Measurements from ENCODE around the gene EEF2.

EEF2 gene

DNA sequence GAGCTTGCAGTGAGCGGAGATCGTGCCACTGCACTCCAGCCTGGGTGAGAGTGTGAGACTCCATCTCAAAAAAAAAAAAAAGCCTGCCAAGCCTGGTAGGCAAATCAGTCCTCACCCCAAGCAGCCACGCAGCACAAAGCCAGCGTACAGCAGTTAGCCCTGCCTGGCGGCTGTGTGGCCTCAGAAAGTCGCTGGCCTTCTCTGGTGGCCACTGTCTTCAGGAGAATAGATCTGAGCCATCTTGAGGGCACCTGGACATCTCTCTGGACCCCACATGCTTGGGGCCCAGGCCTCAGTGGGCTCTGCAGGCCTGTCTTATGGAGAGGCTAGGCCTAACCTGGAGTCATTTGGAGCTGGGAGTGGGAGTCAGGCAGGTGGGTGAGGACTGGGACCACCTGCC is 45.3 kb upstream of the EEF2 start:
- no peak overlapping the region for H3K27ac ChIP-seq (ENCODE audit: insufficient read depth in 1 of 2, low read depth in 1 of 2, low read length in 2 of 2, poor library complexity in 1 of 2, severe bottlenecking in 2 of 2)
- ChIA-PET CTCF (interaction anchor here (1.2 kb wide), 1 partner anchor 8 kb away, joined by 3 read pairs; no protein-coding TSS in a partner anchor), POLR2A (no interaction called here)
- no peak for DNase-seq
- H3K36me3 ChIP-seq (ENCODE audit: control insufficient read depth in 4 of 4, insufficient read depth in 4 of 4, low read length in 3 of 4), result peaks cover 6 to 64% (median 41%) of the 10 kb centered on the region in 4 experiments
- H3K4me1 ChIP-seq (ENCODE audit: control extremely low read depth in 1 of 4, control insufficient read depth in 4 of 4, insufficient read depth in 4 of 4, low read length in 3 of 4), result no peaks in the 10 kb centered on the region
- H3K9me3 ChIP-seq (ENCODE audit: control extremely low read depth in 1 of 5, control insufficient read depth in 4 of 5, insufficient read depth in 2 of 5, low read depth in 1 of 5, low read length in 4 of 5), result no peaks in the 10 kb centered on the region
- 98% methylated on average over 6 of the region's 6 CpGs for WGBS (ENCODE audit: insufficient coverage)
- no peak overlapping the region for H3K4me3 ChIP-seq (ENCODE audit: control insufficient read depth in 1 of 7, extremely low read depth in 1 of 7, insufficient read depth in 4 of 7, low read depth in 2 of 7, low read length in 6 of 7)
- H3K27me3 ChIP-seq (replicated peaks in 2 of 5; ENCODE audit: control insufficient read depth in 4 of 5, insufficient read depth in 5 of 5, low read length in 4 of 5), result no peaks in the 10 kb centered on the region

DNA sequence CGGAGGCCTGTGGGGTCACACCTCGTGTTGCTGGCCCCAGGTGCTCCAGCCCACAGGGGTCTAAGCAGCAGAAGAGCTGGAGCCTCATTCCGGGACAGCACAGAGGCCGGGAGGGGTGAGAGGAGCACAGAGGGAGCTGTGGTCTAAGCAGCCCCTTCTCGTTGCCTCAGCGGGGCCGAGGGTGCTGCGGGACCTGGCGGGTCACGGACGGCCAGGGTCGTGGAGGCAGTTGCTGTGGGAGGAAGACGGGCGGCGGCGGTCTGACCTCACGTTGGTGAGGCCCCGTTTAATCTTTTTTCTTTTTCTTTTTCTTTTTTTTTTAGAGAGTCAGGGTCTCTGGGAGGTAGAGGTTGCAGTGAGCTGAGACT is 44.0 kb upstream of the EEF2 start:
- Histone ChIP-seq H3K4me1 (ENCODE audit: control extremely low read depth in 1 of 4, control insufficient read depth in 4 of 4, insufficient read depth in 4 of 4, low read length in 3 of 4) (no peaks in the 10 kb centered on the region), H3K27ac (ENCODE audit: insufficient read depth in 1 of 2, low read depth in 1 of 2, low read length in 2 of 2, poor library complexity in 1 of 2, severe bottlenecking in 2 of 2) (no peak overlapping the region), H3K9me3 (ENCODE audit: control extremely low read depth in 1 of 5, control insufficient read depth in 4 of 5, insufficient read depth in 2 of 5, low read depth in 1 of 5, low read length in 4 of 5) (no peaks in the 10 kb centered on the region), H3K27me3 (replicated peaks in 2 of 5; ENCODE audit: control insufficient read depth in 4 of 5, insufficient read depth in 5 of 5, low read length in 4 of 5) (no peaks in the 10 kb centered on the region), H3K36me3 (ENCODE audit: control insufficient read depth in 4 of 4, insufficient read depth in 4 of 4, low read length in 3 of 4) (peaks cover 4 to 62% (median 42%) of the 10 kb centered on the region in 4 experiments), H3K4me3 (ENCODE audit: control insufficient read depth in 1 of 7, extremely low read depth in 1 of 7, insufficient read depth in 4 of 7, low read depth in 2 of 7, low read length in 6 of 7) (no peak overlapping the region)
- ChIA-PET POLR2A (no interaction called here), CTCF (no interaction called here)
- no peak for DNase-seq
- WGBS (ENCODE audit: insufficient coverage), result 95% methylated on average over 13 of the region's 18 CpGs

DNA sequence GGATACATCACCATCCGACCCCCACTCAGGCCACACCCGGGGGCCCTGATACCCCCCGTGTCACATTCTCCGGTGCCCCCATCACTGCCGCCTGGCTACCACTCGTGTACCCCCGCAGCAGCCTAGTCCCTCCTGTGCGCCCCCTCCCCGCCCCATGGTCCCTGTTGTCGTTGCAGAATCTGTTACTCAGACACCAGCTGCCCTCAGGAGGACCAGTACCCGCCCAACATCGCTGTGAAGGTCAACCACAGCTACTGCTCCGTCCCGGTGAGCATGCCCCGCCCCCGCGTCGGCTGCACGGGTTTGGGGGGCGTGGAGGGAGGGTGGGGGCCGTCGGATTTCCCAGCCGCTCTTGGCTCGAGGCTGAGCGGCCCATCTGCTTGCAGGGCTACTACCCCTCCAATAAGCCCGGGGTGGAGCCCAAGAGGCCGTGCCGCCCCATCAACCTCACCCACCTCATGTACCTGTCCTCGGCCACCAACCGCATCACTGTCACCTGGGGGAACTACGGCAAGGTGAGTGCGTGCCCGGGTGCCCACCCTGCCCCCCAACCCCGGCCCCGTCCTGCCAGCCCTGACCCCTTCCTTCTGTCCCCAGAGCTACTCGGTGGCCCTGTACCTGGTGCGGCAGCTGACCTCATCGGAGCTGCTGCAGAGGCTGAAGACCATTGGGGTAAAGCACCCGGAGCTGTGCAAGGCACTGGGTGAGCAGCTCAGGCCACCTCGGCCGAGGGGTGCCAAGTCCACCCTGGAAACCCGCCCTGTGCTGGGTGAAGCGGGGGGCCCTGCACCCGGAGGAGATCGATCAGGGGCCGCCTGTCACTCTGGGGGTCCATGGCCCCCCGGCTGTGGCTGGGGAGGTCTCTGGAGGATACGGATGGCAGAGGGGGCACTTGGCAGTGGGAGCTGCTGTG is 43.3 kb upstream of the EEF2 start:
- WGBS (ENCODE audit: insufficient coverage), result 98% methylated on average over 41 of the region's 48 CpGs
- Histone ChIP-seq H3K27me3 (replicated peaks in 2 of 5; ENCODE audit: control insufficient read depth in 4 of 5, insufficient read depth in 5 of 5, low read length in 4 of 5) (no peaks in the 10 kb centered on the region), H3K4me1 (ENCODE audit: control extremely low read depth in 1 of 4, control insufficient read depth in 4 of 4, insufficient read depth in 4 of 4, low read length in 3 of 4) (no peaks in the 10 kb centered on the region), H3K36me3 (ENCODE audit: control insufficient read depth in 4 of 4, insufficient read depth in 4 of 4, low read length in 3 of 4) (peaks cover 4 to 60% (median 43%) of the 10 kb centered on the region in 4 experiments), H3K9me3 (ENCODE audit: control extremely low read depth in 1 of 5, control insufficient read depth in 4 of 5, insufficient read depth in 2 of 5, low read depth in 1 of 5, low read length in 4 of 5) (no peaks in the 10 kb centered on the region), H3K4me3 (ENCODE audit: control insufficient read depth in 1 of 7, extremely low read depth in 1 of 7, insufficient read depth in 4 of 7, low read depth in 2 of 7, low read length in 6 of 7) (no peak overlapping the region), H3K27ac (ENCODE audit: insufficient read depth in 1 of 2, low read depth in 1 of 2, low read length in 2 of 2, poor library complexity in 1 of 2, severe bottlenecking in 2 of 2) (no peak overlapping the region)
- DNase-seq, result no peak
- ChIA-PET CTCF (no interaction called here), POLR2A (no interaction called here)

DNA sequence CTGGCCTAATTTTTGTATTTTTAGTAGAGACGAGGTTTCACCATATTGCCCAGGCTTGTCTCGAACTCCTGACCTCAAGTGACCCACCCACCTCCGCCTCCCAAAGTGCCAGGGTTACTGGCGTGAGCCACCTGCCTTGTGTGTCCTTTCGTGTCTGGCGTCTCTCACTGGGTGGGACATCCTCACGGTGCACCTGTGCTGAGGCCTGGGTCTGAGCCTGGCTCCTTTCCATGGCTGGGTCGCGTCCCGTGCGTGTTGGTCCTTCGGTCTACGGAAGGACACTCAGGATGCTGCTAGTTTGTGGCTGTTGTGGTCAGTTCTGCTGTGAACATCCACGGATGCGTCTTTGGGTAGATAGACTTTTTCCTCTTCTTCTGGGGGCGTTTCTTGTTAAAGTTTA is 41.9 kb upstream of the EEF2 start:
- DNase-seq, result no peak
- WGBS (ENCODE audit: insufficient coverage), result 97% methylated on average over 13 of the region's 16 CpGs
- Histone ChIP-seq H3K27ac (ENCODE audit: insufficient read depth in 1 of 2, low read depth in 1 of 2, low read length in 2 of 2, poor library complexity in 1 of 2, severe bottlenecking in 2 of 2) (no peak overlapping the region), H3K36me3 (ENCODE audit: control insufficient read depth in 4 of 4, insufficient read depth in 4 of 4, low read length in 3 of 4) (peaks cover 0 to 46% (median 37%) of the 10 kb centered on the region in 4 experiments), H3K4me1 (ENCODE audit: control extremely low read depth in 1 of 4, control insufficient read depth in 4 of 4, insufficient read depth in 4 of 4, low read length in 3 of 4) (no peaks in the 10 kb centered on the region), H3K27me3 (replicated peaks in 2 of 5; ENCODE audit: control insufficient read depth in 4 of 5, insufficient read depth in 5 of 5, low read length in 4 of 5) (no peaks in the 10 kb centered on the region), H3K4me3 (ENCODE audit: control insufficient read depth in 1 of 7, extremely low read depth in 1 of 7, insufficient read depth in 4 of 7, low read depth in 2 of 7, low read length in 6 of 7) (no peak overlapping the region), H3K9me3 (ENCODE audit: control extremely low read depth in 1 of 5, control insufficient read depth in 4 of 5, insufficient read depth in 2 of 5, low read depth in 1 of 5, low read length in 4 of 5) (no peaks in the 10 kb centered on the region)
- CTCF ChIA-PET, result no interaction called here
- POLR2A ChIA-PET, result no interaction called here

DNA sequence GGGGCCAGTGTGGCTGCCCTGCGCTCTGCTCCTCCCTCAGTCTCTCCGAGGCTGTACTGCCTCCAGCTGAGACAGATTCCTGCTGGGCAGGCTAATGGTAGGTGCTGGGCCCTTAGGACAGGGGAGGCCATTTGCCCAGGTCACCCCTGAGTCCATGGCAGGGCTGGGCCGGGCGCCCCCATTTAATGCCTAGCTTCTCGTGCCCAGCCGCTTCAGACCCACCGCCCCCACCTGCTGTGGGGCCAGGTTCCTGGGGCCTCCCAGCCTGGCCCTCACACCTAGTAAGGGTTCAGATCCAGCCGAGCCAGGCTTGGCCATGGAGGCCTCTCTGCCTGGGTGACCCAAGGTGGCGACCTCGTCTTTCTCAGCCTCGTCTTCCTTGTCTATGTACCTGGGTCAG is 40.1 kb upstream of the EEF2 start:
- Histone ChIP-seq H3K4me1 (ENCODE audit: control extremely low read depth in 1 of 4, control insufficient read depth in 4 of 4, insufficient read depth in 4 of 4, low read length in 3 of 4) (peaks cover 0 to 5% (median under 1%) of the 10 kb centered on the region in 4 experiments), H3K36me3 (ENCODE audit: control insufficient read depth in 4 of 4, insufficient read depth in 4 of 4, low read length in 3 of 4) (peaks cover 0 to 36% (median 35%) of the 10 kb centered on the region in 4 experiments), H3K4me3 (ENCODE audit: control insufficient read depth in 1 of 7, extremely low read depth in 1 of 7, insufficient read depth in 4 of 7, low read depth in 2 of 7, low read length in 6 of 7) (no peak overlapping the region), H3K27me3 (replicated peaks in 2 of 5; ENCODE audit: control insufficient read depth in 4 of 5, insufficient read depth in 5 of 5, low read length in 4 of 5) (no peaks in the 10 kb centered on the region), H3K9me3 (ENCODE audit: control extremely low read depth in 1 of 5, control insufficient read depth in 4 of 5, insufficient read depth in 2 of 5, low read depth in 1 of 5, low read length in 4 of 5) (no peaks in the 10 kb centered on the region), H3K27ac (ENCODE audit: insufficient read depth in 1 of 2, low read depth in 1 of 2, low read length in 2 of 2, poor library complexity in 1 of 2, severe bottlenecking in 2 of 2) (no peak overlapping the region)
- WGBS (ENCODE audit: insufficient coverage), result 75% methylated on average over 11 of the region's 11 CpGs
- no peak for DNase-seq
- CTCF ChIA-PET, result interaction anchor here (0.7 kb wide), 1 partner anchor 12 kb away, joined by 3 read pairs; no protein-coding TSS in a partner anchor
- POLR2A ChIA-PET, result no interaction called here

DNA sequence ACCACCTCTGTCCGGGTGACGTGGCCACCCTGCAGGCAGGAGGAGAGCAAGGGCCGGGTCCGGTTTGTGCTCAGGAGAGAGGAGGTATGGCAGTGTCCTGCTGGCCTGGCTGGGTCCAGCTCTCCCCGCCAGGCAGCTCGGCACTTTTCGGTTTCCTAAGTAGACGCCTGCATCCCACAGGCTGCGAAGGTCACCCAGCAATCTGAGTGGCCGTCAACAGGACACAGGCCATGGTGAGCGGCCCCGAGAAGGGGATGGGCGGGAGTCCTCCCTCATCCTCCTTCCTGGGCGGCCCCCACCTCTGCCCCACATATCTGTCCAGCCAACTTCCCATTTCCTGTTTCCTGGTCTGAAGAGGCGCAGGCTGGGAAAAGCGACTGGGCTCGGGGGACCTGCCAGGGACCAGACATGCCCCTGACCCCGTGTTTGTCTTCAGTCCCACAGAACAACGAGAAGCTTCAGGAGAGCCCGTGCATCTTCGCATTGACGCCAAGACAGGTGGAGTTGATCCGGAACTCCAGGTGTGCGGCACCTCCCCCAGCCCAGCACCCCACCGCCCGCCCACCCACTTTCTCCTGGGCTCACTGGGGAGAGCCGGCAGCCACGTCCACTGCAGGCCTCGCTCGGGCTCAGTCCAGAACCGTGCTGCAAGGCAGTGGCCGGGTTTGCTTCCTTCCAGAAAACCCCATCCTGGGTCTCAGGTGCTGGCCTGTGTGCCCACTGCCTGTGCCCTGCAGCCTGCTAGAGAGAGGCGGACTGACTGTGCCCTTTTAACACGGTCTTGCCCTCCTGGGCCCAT is 38.5 kb upstream of the EEF2 start:
- POLR2A ChIA-PET, result no interaction called here
- Histone ChIP-seq H3K9me3 (ENCODE audit: control extremely low read depth in 1 of 5, control insufficient read depth in 4 of 5, insufficient read depth in 2 of 5, low read depth in 1 of 5, low read length in 4 of 5) (no peaks in the 10 kb centered on the region), H3K4me1 (ENCODE audit: control extremely low read depth in 1 of 4, control insufficient read depth in 4 of 4, insufficient read depth in 4 of 4, low read length in 3 of 4) (peaks cover 0 to 18% (median 13%) of the 10 kb centered on the region in 4 experiments), H3K27me3 (replicated peaks in 2 of 5; ENCODE audit: control insufficient read depth in 4 of 5, insufficient read depth in 5 of 5, low read length in 4 of 5) (no peaks in the 10 kb centered on the region), H3K36me3 (ENCODE audit: control insufficient read depth in 4 of 4, insufficient read depth in 4 of 4, low read length in 3 of 4) (peaks cover 0 to 35% (median 31%) of the 10 kb centered on the region in 4 experiments), H3K27ac (ENCODE audit: insufficient read depth in 1 of 2, low read depth in 1 of 2, low read length in 2 of 2, poor library complexity in 1 of 2, severe bottlenecking in 2 of 2) (no peak overlapping the region), H3K4me3 (ENCODE audit: control insufficient read depth in 1 of 7, extremely low read depth in 1 of 7, insufficient read depth in 4 of 7, low read depth in 2 of 7, low read length in 6 of 7) (no peak overlapping the region)
- CTCF ChIA-PET, result no interaction called here
- 94% methylated on average over 31 of the region's 34 CpGs for WGBS (ENCODE audit: insufficient coverage)
- DNase-seq, result no peak

DNA sequence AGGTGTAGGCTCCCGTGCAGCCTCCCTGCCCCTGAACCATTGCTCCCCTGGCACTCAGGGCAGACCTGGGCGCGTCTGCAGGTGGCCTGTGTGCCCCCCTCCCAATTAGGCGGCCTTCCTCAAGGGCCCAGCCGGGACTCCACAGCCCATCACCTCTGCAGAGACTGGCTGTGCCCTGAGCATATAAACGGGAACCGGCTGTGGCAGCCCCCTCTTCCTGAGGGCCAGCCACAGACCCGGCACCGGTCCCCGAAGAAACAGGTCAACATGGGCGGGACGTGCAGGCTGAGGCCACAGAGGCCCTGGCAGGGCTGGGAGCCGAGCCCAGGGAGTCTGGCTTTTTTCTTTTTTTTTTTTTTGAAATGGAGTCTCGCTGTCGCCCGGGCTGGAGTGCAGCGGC is 34.3 kb upstream of the EEF2 start:
- no peak overlapping the region for H3K27ac ChIP-seq (ENCODE audit: insufficient read depth in 1 of 2, low read depth in 1 of 2, low read length in 2 of 2, poor library complexity in 1 of 2, severe bottlenecking in 2 of 2)
- no peaks in the 10 kb centered on the region for H3K9me3 ChIP-seq (ENCODE audit: control extremely low read depth in 1 of 5, control insufficient read depth in 4 of 5, insufficient read depth in 2 of 5, low read depth in 1 of 5, low read length in 4 of 5)
- H3K36me3 ChIP-seq (ENCODE audit: control insufficient read depth in 4 of 4, insufficient read depth in 4 of 4, low read length in 3 of 4), result peaks cover 0 to 39% (median 17%) of the 10 kb centered on the region in 4 experiments
- ChIA-PET CTCF (no interaction called here), POLR2A (interaction anchor here (0.6 kb wide), 1 partner anchor 70 kb away, joined by 3 read pairs; no protein-coding TSS in a partner anchor)
- H3K4me1 ChIP-seq (ENCODE audit: control extremely low read depth in 1 of 4, control insufficient read depth in 4 of 4, insufficient read depth in 4 of 4, low read length in 3 of 4), result peaks cover 0 to 36% (median 29%) of the 10 kb centered on the region in 4 experiments
- DNase-seq, result peak; percentile 29 to 53 (median 37)
- WGBS (ENCODE audit: insufficient coverage), result 52% methylated on average over 6 of the region's 17 CpGs
- H3K27me3 ChIP-seq (replicated peaks in 2 of 5; ENCODE audit: control insufficient read depth in 4 of 5, insufficient read depth in 5 of 5, low read length in 4 of 5), result no peaks in the 10 kb centered on the region
- H3K4me3 ChIP-seq (ENCODE audit: control insufficient read depth in 1 of 7, extremely low read depth in 1 of 7, insufficient read depth in 4 of 7, low read depth in 2 of 7, low read length in 6 of 7), result peak overlapping the region in 2 of 7 experiments; percentile 11 to 19
